HEK293 (cell line): Measurements from ENCODE around the gene GARIN5A.

Experiments
- CTCF ChIA-PET: fragments of 350-600 bp; formaldehyde crosslinking; extraction: SDS; loops from one replicate; lab custom pipeline; 2021; ENCODE audit warnings: antibody characterized with exemption; lab: Yijun Ruan, JAX
- POLR2A ChIA-PET: fragments of 300-600 bp; formaldehyde crosslinking; extraction: SDS; loops from one replicate; lab custom pipeline; 2020; ENCODE audit warnings: antibody characterized with exemption, inconsistent platforms; lab: Yijun Ruan, JAX
- H3K27ac ChIP-seq: fragments of 200-500 bp; sonication (Bioruptor generic); 2 replicates; pipeline ENCODE4 v1.5.1; 2014; ENCODE audit warnings: low read depth, low read length, control low read depth, inconsistent platforms; ENCODE audit errors: extremely low read depth
- H3K36me3 ChIP-seq, 2 experiments: fragments of 200-500 bp in 1 of 2; sonication (Bioruptor generic) in 1 of 2; 1 replicate in 1 of 2; 2 replicates in 1 of 2; pipeline ENCODE4 v1.5.1; 2014 to 2017; ENCODE audit warnings: inconsistent platforms in 2 of 2, low read length in 2 of 2; ENCODE audit not compliant: control insufficient read depth in 2 of 2, insufficient read depth in 1 of 2
- H3K4me1 ChIP-seq: fragments of 200-500 bp; sonication (Bioruptor generic); 2 replicates; pipeline ENCODE4 v1.5.1; 2014; ENCODE audit warnings: mild to moderate bottlenecking, low read length, inconsistent platforms; ENCODE audit not compliant: control insufficient read depth, insufficient read depth
- H3K4me3 ChIP-seq: 2 replicates; pipeline ENCODE4 v1.5.1; 2011; ENCODE audit warnings: low read depth, mild to moderate bottlenecking, control low read depth, low read length, moderate library complexity
- H3K9me3 ChIP-seq: fragments of 200-500 bp; sonication (Bioruptor generic); 2 replicates; pipeline ENCODE4 v1.5.1; 2014; ENCODE audit warnings: low read depth, low read length, inconsistent platforms; ENCODE audit not compliant: control insufficient read depth, insufficient read depth
- GLIS1 ChIP-seq: fragments of 450-650 bp; formaldehyde crosslinking; IDR thresholded peaks from 2 replicates; pipeline ENCODE4 v1.5.1; 2016; ENCODE audit warnings: missing biosample characterization, missing genetic modification characterization
- ZBTB21 ChIP-seq: fragments of 450-650 bp; formaldehyde crosslinking; IDR thresholded peaks from 2 replicates; pipeline ENCODE4 v1.5.1; 2017; ENCODE audit warnings: missing biosample characterization, missing genetic modification characterization
- ZBTB7A ChIP-seq: fragments of 450-650 bp; formaldehyde crosslinking; IDR thresholded peaks from 2 replicates; pipeline ENCODE4 v1.5.1; 2016; ENCODE audit warnings: low read depth, missing biosample characterization, missing genetic modification characterization
- ZNF138 ChIP-seq: fragments of 450-650 bp; formaldehyde crosslinking; IDR thresholded peaks from 2 replicates; pipeline ENCODE4 v1.5.1; 2016; ENCODE audit warnings: missing biosample characterization, missing genetic modification characterization, borderline replicate concordance
- ZNF19 ChIP-seq: fragments of 450-650 bp; formaldehyde crosslinking; IDR thresholded peaks from 2 replicates; pipeline ENCODE4; 2016; ENCODE audit warnings: missing biosample characterization, missing genetic modification characterization, low read depth
- ZNF223 ChIP-seq: fragments of 450-650 bp; formaldehyde crosslinking; IDR thresholded peaks from 2 replicates; pipeline ENCODE4 v1.5.1; 2016; ENCODE audit warnings: missing biosample characterization, missing genetic modification characterization
- ZNF37A ChIP-seq: fragments of 450-650 bp; IDR thresholded peaks from 2 replicates; pipeline ENCODE4 v1.5.1; 2018; ENCODE audit warnings: missing biosample characterization, missing genetic modification characterization
- ZNF394 ChIP-seq: fragments of 450-650 bp; formaldehyde crosslinking; IDR thresholded peaks from 2 replicates; pipeline ENCODE4 v1.5.1; 2016; ENCODE audit warnings: missing biosample characterization, missing genetic modification characterization, mild to moderate bottlenecking, moderate library complexity, borderline replicate concordance
- ZNF404 ChIP-seq: fragments of 450-650 bp; formaldehyde crosslinking; IDR thresholded peaks from 2 replicates; pipeline ENCODE4 v1.5.1; 2017; ENCODE audit warnings: missing biosample characterization, missing genetic modification characterization
- ZNF529 ChIP-seq: fragments of 450-650 bp; formaldehyde crosslinking; IDR thresholded peaks from 2 replicates; pipeline ENCODE4 v1.5.1; 2017; ENCODE audit warnings: missing genetic modification characterization, missing biosample characterization; ENCODE audit not compliant: insufficient replicate concordance
- ZNF558 ChIP-seq: fragments of 450-650 bp; formaldehyde crosslinking; IDR thresholded peaks from 2 replicates; pipeline ENCODE4 v1.5.1; 2016; ENCODE audit warnings: missing biosample characterization, missing genetic modification characterization
- ZNF677 ChIP-seq: fragments of 450-650 bp; IDR thresholded peaks from 2 replicates; pipeline ENCODE4 v1.5.0; 2018; ENCODE audit warnings: missing biosample characterization, mild to moderate bottlenecking, missing genetic modification characterization, moderate library complexity
- TF ChIP-seq, protein P1 (sequence below): fragments of 450-650 bp; formaldehyde crosslinking; IDR thresholded peaks from 2 replicates; pipeline ENCODE4 v1.5.1; 2016; ENCODE audit warnings: missing biosample characterization, missing genetic modification characterization
- TF ChIP-seq, protein P2 (sequence below): fragments of 450-650 bp; formaldehyde crosslinking; IDR thresholded peaks from 2 replicates; pipeline ENCODE4 v1.5.1; 2016; ENCODE audit warnings: missing biosample characterization, missing genetic modification characterization
- TF ChIP-seq, protein P3 (sequence below): fragments of 450-650 bp; formaldehyde crosslinking; IDR thresholded peaks from 2 replicates; pipeline ENCODE4 v1.5.1; 2016; ENCODE audit warnings: missing biosample characterization, missing genetic modification characterization
- TF ChIP-seq, protein P4 (sequence below): IDR thresholded peaks from 2 replicates; pipeline ENCODE4 v1.6.1; 2011; ENCODE audit warnings: mild to moderate bottlenecking, low read depth, low read length, borderline replicate concordance
- TF ChIP-seq, protein P5 (sequence below): fragments of 450-650 bp; formaldehyde crosslinking; IDR thresholded peaks from 2 replicates; pipeline ENCODE4 v1.5.1; 2016; ENCODE audit warnings: missing biosample characterization, missing genetic modification characterization
- TF ChIP-seq, protein P6 (sequence below): fragments of 450-650 bp; formaldehyde crosslinking; conservative IDR thresholded peaks from 2 replicates; pipeline ENCODE4 v1.5.1; 2016; ENCODE audit warnings: low read depth, missing biosample characterization, missing genetic modification characterization
- TF ChIP-seq, protein P7 (sequence below): fragments of 450-650 bp; IDR thresholded peaks from 2 replicates; pipeline ENCODE4 v1.5.1; 2018; ENCODE audit warnings: missing biosample characterization, missing genetic modification characterization

The GARIN5A gene

DNA sequence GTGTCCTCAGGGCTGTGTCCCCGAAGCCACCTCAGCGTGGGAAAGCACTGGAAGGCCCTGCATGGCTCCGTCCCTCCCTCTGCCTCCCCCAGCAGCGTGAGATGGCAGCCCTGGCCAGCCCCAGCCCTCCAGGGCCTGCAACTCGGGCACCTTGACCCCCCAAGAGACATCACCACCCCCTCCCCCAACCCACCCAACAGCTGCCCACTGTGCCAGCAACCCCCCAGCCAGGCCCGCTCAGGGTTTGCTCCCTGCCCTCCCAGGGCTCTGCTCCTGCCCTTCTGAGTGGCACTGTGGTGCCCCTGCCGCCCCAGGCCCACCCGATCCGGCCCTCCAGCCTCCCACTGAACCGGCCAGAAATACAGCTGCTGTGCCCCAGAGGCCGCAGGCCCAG lies 38.5 kb upstream of the GARIN5A start:
- TF ChIP-seq, protein P1, sequence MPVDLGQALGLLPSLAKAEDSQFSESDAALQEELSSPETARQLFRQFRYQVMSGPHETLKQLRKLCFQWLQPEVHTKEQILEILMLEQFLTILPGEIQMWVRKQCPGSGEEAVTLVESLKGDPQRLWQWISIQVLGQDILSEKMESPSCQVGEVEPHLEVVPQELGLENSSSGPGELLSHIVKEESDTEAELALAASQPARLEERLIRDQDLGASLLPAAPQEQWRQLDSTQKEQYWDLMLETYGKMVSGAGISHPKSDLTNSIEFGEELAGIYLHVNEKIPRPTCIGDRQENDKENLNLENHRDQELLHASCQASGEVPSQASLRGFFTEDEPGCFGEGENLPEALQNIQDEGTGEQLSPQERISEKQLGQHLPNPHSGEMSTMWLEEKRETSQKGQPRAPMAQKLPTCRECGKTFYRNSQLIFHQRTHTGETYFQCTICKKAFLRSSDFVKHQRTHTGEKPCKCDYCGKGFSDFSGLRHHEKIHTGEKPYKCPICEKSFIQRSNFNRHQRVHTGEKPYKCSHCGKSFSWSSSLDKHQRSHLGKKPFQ (tag by site-specific recombination), result no peak
- no peak for TF ChIP-seq ZNF529
- no peak for TF ChIP-seq ZBTB7A (tag by site-specific recombination)
- no peak for TF ChIP-seq ZNF677 (tag by site-specific recombination)
- TF ChIP-seq, protein P2, sequence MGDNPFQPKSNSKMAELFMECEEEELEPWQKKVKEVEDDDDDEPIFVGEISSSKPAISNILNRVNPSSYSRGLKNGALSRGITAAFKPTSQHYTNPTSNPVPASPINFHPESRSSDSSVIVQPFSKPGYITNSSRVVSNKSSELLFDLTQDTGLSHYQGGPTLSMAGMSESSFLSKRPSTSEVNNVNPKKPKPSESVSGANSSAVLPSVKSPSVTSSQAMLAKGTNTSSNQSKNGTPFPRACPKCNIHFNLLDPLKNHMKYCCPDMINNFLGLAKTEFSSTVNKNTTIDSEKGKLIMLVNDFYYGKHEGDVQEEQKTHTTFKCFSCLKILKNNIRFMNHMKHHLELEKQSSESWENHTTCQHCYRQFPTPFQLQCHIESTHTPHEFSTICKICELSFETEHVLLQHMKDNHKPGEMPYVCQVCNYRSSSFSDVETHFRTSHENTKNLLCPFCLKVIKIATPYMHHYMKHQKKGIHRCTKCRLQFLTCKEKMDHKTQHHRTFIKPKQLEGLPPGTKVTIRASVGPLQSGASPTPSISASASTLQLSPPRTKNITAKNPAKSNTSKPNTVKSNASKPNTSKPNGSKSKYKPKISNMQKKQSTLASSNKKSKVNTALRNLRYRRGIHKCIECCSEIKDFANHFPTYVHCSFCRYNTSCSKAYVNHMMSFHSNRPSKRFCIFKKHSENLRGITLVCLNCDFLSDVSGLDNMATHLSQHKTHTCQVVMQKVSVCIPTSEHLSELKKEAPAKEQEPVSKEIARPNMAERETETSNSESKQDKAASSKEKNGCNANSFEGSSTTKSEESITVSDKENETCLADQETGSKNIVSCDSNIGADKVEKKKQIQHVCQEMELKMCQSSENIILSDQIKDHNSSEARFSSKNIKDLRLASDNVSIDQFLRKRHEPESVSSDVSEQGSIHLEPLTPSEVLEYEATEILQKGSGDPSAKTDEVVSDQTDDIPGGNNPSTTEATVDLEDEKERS, result no peak
- TF ChIP-seq, protein P3, sequence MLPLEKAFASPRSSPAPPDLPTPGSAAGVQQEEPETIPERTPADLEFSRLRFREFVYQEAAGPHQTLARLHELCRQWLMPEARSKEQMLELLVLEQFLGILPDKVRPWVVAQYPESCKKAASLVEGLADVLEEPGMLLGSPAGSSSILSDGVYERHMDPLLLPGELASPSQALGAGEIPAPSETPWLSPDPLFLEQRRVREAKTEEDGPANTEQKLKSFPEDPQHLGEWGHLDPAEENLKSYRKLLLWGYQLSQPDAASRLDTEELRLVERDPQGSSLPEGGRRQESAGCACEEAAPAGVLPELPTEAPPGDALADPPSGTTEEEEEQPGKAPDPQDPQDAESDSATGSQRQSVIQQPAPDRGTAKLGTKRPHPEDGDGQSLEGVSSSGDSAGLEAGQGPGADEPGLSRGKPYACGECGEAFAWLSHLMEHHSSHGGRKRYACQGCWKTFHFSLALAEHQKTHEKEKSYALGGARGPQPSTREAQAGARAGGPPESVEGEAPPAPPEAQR, result no peak
- TF ChIP-seq ZNF394, result no peak
- TF ChIP-seq, protein P4, sequence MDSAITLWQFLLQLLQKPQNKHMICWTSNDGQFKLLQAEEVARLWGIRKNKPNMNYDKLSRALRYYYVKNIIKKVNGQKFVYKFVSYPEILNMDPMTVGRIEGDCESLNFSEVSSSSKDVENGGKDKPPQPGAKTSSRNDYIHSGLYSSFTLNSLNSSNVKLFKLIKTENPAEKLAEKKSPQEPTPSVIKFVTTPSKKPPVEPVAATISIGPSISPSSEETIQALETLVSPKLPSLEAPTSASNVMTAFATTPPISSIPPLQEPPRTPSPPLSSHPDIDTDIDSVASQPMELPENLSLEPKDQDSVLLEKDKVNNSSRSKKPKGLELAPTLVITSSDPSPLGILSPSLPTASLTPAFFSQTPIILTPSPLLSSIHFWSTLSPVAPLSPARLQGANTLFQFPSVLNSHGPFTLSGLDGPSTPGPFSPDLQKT, result no peak
- no peak for TF ChIP-seq ZNF223
- no peak for TF ChIP-seq GLIS1 (tag by site-specific recombination)
- no peak for TF ChIP-seq ZNF37A (tag by site-specific recombination)
- no peak for TF ChIP-seq ZNF558
- TF ChIP-seq, protein P5, sequence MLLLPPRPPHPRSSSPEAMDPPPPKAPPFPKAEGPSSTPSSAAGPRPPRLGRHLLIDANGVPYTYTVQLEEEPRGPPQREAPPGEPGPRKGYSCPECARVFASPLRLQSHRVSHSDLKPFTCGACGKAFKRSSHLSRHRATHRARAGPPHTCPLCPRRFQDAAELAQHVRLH (tag by site-specific recombination), result no peak
- TF ChIP-seq ZNF19 (tag by site-specific recombination), result no peak
- TF ChIP-seq ZBTB21, result no peak
- TF ChIP-seq, protein P6, sequence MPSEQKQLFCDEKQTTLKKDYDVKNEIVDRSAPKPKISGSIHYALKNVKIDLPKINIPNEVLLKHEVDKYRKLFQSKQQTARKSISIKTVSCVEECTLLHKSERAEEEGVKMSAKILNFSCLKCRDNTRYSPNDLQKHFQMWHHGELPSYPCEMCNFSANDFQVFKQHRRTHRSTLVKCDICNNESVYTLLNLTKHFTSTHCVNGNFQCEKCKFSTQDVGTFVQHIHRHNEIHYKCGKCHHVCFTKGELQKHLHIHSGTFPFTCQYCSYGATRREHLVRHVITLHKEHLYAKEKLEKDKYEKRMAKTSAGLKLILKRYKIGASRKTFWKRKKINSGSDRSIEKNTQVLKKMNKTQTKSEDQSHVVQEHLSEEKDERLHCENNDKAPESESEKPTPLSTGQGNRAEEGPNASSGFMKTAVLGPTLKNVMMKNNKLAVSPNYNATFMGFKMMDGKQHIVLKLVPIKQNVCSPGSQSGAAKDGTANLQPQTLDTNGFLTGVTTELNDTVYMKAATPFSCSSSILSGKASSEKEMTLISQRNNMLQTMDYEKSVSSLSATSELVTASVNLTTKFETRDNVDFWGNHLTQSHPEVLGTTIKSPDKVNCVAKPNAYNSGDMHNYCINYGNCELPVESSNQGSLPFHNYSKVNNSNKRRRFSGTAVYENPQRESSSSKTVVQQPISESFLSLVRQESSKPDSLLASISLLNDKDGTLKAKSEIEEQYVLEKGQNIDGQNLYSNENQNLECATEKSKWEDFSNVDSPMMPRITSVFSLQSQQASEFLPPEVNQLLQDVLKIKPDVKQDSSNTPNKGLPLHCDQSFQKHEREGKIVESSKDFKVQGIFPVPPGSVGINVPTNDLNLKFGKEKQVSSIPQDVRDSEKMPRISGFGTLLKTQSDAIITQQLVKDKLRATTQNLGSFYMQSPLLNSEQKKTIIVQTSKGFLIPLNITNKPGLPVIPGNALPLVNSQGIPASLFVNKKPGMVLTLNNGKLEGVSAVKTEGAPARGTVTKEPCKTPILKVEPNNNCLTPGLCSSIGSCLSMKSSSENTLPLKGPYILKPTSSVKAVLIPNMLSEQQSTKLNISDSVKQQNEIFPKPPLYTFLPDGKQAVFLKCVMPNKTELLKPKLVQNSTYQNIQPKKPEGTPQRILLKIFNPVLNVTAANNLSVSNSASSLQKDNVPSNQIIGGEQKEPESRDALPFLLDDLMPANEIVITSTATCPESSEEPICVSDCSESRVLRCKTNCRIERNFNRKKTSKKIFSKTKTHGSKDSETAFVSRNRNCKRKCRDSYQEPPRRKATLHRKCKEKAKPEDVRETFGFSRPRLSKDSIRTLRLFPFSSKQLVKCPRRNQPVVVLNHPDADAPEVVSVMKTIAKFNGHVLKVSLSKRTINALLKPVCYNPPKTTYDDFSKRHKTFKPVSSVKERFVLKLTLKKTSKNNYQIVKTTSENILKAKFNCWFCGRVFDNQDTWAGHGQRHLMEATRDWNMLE (tag by site-specific recombination), result no peak
- TF ChIP-seq, protein P7, sequence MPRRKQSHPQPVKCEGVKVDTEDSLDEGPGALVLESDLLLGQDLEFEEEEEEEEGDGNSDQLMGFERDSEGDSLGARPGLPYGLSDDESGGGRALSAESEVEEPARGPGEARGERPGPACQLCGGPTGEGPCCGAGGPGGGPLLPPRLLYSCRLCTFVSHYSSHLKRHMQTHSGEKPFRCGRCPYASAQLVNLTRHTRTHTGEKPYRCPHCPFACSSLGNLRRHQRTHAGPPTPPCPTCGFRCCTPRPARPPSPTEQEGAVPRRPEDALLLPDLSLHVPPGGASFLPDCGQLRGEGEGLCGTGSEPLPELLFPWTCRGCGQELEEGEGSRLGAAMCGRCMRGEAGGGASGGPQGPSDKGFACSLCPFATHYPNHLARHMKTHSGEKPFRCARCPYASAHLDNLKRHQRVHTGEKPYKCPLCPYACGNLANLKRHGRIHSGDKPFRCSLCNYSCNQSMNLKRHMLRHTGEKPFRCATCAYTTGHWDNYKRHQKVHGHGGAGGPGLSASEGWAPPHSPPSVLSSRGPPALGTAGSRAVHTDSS, result no peak
- no peak for TF ChIP-seq ZNF138 (tag by site-specific recombination)
- no peak for TF ChIP-seq ZNF404
- H3K36me3 ChIP-seq, result peaks cover 0 to 9% of the 10 kb centered on the region in 2 experiments; a peak in 1 of 3 replicates
- H3K4me1 ChIP-seq, result peaks cover 5% of the 10 kb centered on the region
- POLR2A ChIA-PET, result no interaction called here
- no peaks in the 10 kb centered on the region for H3K9me3 ChIP-seq
- CTCF ChIA-PET, result no interaction called here
- no peak overlapping the region for H3K4me3 ChIP-seq
- H3K27ac ChIP-seq, result no peak overlapping the region
